KOPT-K1 (cell line): ENCODE results near the gene TMEM164.

Experiments used
- H3K27ac ChIP-seq: fragments of 200-600 bp; sonication (generic); 2 replicates; pipeline ENCODE4 v1.5.1; 2016; ENCODE audit warnings: antibody characterized with exemption, mild to moderate bottlenecking, low read depth, low read length; ENCODE audit not compliant: poor library complexity, severe bottlenecking
- H3K36me3 ChIP-seq: fragments of 200-600 bp; sonication (generic); 2 replicates; pipeline ENCODE4 v1.5.1; 2017; ENCODE audit warnings: antibody characterized with exemption, mild to moderate bottlenecking, low read length, moderate library complexity; ENCODE audit not compliant: insufficient read depth
- H3K9me3 ChIP-seq: fragments of 200-600 bp; sonication (generic); 2 replicates; pipeline ENCODE4 v1.5.1; 2017; ENCODE audit warnings: antibody characterized with exemption, low read length, mild to moderate bottlenecking; ENCODE audit not compliant: insufficient read depth, poor library complexity, severe bottlenecking

Gene TMEM164

GRCh38 chrX:110044346-110045249 lies 41.7 kb downstream of the TMEM164 start:
- Histone ChIP-seq H3K27ac (no peak overlapping the region), H3K36me3 (peaks cover 30% of the 10 kb centered on the region; the same call in 1 of the 2 replicates), H3K9me3 (no peaks in the 10 kb centered on the region)

DNA sequence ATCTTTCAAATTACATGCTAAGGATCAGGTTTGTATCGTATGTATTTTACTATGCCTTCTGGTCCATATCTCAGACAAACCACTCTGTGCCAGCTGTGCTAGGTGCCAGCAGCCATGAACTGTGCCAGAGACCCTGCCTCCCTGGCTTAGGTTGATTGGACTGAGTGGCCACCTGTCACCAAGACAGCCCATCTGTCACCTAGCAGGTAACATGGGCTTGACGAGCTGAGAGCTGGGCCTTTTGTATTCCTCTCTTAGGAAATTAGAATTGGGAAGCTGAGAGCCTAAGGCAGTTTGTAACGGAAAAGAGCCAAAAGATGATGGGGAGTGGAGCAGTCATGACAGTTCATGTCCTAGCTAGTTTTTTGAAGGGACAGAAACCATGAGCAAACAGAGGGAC lies 42.5 kb downstream of the TMEM164 start:
- H3K36me3 ChIP-seq, result peaks cover 28% of the 10 kb centered on the region; the same call in 1 of the 2 replicates
- H3K9me3 ChIP-seq, result no peaks in the 10 kb centered on the region
- no peak overlapping the region for H3K27ac ChIP-seq

- Histone ChIP-seq H3K9me3 (no peaks in the 10 kb centered on the region), H3K27ac (no peak overlapping the region), H3K36me3 (peaks cover 23% of the 10 kb centered on the region; the same call in 1 of the 2 replicates)
Measured at GRCh38 chrX:110046001-110046400, 43.1 kb downstream of the TMEM164 start.

DNA sequence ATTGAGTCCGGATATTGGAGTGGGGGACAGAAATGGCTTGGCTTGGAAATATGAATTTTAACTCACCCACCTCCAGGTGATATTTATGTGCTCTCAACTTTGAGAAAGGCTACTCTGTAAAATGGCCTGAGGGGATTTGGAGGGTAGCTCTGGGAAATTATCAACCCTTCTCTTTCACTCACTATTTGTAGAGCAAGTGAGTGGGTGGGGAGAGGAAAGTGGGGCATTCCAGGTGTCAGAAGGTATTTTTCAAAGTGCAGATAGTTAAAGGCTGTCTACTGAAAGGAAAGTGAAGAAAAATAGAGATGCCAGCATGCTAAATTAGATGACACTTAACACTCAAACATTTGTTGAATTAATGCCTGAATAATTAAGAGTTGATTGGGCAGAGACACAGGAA lies 44.1 kb downstream of the TMEM164 start:
- Histone ChIP-seq H3K27ac (no peak overlapping the region), H3K36me3 (peaks cover 22% of the 10 kb centered on the region)

DNA sequence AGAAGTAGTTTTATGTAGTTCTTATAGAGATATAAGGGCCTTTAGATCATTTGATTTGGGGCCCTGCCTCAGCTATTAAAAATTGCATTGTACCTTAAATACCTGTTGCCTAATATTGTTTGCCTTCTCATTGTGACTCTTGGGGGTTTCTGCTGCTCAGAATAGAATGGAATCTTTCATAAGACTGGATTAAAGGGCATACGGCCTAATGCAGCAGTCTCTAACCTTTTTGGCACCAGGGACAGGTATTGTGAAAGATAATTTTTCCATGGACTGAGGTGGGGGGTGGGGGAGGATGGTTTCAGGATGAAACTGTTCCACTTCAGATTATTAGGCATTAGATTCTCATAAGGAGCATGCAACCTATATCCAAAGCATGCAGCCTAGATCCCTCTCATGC lies 46.2 kb downstream of the TMEM164 start:
- H3K27ac ChIP-seq, result no peak overlapping the region
- H3K36me3 ChIP-seq, result peaks cover 43% of the 10 kb centered on the region
- no peaks in the 10 kb centered on the region for H3K9me3 ChIP-seq

More for the DNA sequence above, 44.1 kb downstream of the TMEM164 start:
- no peaks in the 10 kb centered on the region for H3K9me3 ChIP-seq

GRCh38 chrX:110050386-110050785 lies 47.5 kb downstream of the TMEM164 start:
- Histone ChIP-seq H3K27ac (no peak overlapping the region), H3K9me3 (no peaks in the 10 kb centered on the region), H3K36me3 (peaks cover 49% of the 10 kb centered on the region)

GRCh38 chrX:110050901-110051300 lies 48.0 kb downstream of the TMEM164 start:
- H3K36me3 ChIP-seq, result peaks cover 48% of the 10 kb centered on the region
- H3K9me3 ChIP-seq, result no peaks in the 10 kb centered on the region
- no peak overlapping the region for H3K27ac ChIP-seq

DNA sequence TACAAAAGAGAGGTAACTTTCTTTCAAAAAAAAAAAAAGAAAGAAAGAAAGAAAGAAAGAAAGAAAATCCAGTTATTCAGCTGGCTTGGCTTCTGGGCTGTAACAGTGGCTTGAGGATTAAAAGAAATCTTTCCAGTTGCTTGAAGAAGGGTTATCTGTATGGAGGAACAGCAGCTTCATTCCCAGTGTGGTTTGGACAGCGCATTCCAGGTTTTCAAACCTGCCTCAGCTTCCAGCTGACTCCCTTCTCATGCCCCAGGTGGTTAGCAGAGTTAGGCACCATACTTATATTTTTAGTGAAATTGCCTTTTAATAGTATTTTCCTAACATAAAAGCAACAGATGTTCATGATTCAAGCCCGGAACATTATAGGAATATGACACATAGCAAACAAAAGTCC lies 48.6 kb downstream of the TMEM164 start:
- Histone ChIP-seq H3K9me3 (no peaks in the 10 kb centered on the region), H3K36me3 (peaks cover 45% of the 10 kb centered on the region), H3K27ac (no peak overlapping the region)

DNA sequence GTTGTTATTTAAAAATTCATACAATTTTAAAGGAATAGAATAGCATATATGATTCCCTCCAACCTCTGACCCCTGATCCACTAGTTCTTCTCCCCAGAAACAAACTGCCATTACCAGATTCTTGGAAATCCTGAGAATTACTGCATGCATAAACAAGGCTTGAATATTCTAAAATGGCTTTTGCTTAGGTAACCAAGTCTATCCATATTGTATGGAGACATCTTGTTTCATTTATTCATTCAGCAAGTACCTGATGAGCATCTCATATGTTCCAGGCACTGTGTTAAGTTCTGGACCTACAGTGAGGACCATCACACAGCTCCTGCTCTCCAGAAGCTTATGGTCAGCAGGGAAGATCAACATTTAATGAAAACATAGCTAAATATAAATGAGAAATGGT lies 49.4 kb downstream of the TMEM164 start:
- Histone ChIP-seq H3K27ac (no peak overlapping the region), H3K9me3 (no peaks in the 10 kb centered on the region), H3K36me3 (peaks cover 38% of the 10 kb centered on the region)

DNA sequence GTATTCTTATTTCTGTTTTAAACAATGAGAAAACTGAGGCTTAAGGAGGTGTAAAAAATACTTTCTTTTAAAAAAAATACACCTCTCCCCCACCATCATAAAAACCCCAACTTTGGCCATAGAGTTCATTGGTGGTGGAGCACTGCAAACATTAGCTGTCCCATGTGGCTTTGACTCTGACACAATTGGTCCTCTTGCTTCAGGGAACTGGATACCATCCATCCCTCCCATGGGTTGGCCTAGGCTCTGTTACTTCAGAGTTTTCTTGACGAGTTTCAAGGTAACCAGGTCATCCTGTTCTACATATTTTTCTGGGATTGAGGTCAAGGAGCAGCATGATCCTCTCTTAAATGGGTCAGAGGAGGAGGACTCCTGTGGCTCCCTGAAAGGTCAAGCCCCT lies 50.5 kb downstream of the TMEM164 start:
- Histone ChIP-seq H3K9me3 (no peaks in the 10 kb centered on the region), H3K36me3 (peaks cover 38% of the 10 kb centered on the region), H3K27ac (no peak overlapping the region)

DNA sequence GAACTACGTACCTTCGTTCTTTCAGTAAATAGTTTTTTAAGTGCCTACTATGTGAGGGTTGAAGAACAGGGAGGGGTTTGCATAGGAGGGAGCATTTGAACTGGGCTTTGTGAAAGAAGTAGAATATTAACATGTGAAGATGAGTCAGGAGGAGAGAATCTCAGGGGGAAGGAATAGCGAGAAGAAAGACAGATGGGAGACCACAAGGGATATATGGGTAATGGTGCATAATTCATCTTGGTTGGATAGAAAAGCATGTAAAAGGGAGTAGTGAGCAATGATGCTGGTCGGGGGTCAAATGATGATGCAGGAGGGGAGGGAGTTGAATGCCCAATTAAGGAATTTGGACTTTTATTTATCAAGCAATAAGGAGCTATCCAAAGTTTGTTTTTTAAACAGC lies 52.7 kb downstream of the TMEM164 start:
- Histone ChIP-seq H3K36me3 (peaks cover 38% of the 10 kb centered on the region), H3K9me3 (no peaks in the 10 kb centered on the region), H3K27ac (no peak overlapping the region)

GRCh38 chrX:110056419-110056818 lies 53.5 kb downstream of the TMEM164 start:
- H3K27ac ChIP-seq, result no peak overlapping the region

DNA sequence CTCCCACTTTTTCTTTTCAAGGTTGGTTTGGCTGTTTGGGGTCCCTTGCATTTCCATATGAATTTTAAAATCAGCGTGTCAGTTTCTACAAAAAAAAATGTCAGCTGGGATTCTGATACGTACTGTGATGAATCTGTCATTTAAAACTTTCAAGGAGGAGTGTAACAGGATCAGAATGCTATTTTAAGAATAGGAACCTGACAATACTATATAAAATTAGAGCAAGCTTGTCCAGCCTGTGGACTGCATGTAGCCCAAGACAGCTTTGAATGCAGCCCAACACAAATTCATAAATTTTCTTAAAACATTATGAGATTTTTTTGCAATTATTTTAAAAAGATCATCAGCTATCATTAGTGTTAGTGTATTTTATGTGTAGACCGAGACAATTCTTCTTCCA lies 56.5 kb downstream of the TMEM164 start:
- Histone ChIP-seq H3K9me3 (no peaks in the 10 kb centered on the region), H3K36me3 (peaks cover 13% of the 10 kb centered on the region), H3K27ac (no peak overlapping the region)

More at GRCh38 chrX:110056419-110056818, 53.5 kb downstream of the TMEM164 start:
- H3K9me3 ChIP-seq, result no peaks in the 10 kb centered on the region
- H3K36me3 ChIP-seq, result peaks cover 38% of the 10 kb centered on the region

- Histone ChIP-seq H3K36me3 (peaks cover 5% of the 10 kb centered on the region; the same call in 1 of the 2 replicates), H3K27ac (no peak overlapping the region), H3K9me3 (no peaks in the 10 kb centered on the region)
Measured at GRCh38 chrX:110060317-110060716, 57.4 kb downstream of the TMEM164 start.

GRCh38 chrX:110060846-110061537 lies 58.1 kb downstream of the TMEM164 start:
- Histone ChIP-seq H3K9me3 (no peaks in the 10 kb centered on the region), H3K27ac (no peak overlapping the region), H3K36me3 (peaks cover 3% of the 10 kb centered on the region; the same call in 1 of the 2 replicates)
